Osteocyte (in vitro differentiated cells): ENCODE results near the gene FAM120B. TPM values are rescaled to one million over a fixed set of nuclear protein-coding genes. Genes with fewer than 3 reads are reported as not detected.

ENCODE experiments used
- DNase-seq: peaks from one replicate; pipeline ENCODE4 v3.0.0; 2021; ENCODE audit warnings: mixed read lengths; ENCODE audit not compliant: unreplicated experiment; ENCODE audit errors: extremely low spot score
- H3K27ac Mint-ChIP-seq: one replicate; pipeline ENCODE4 v1.8.0; 2021; ENCODE audit warnings: mild to moderate bottlenecking, mixed read lengths; ENCODE audit not compliant: unreplicated experiment
- H3K27me3 Mint-ChIP-seq: one replicate; pipeline ENCODE4 v1.8.0; 2021; ENCODE audit warnings: mixed read lengths; ENCODE audit not compliant: unreplicated experiment
- H3K36me3 Mint-ChIP-seq: one replicate; pipeline ENCODE4 v1.8.0; 2021; ENCODE audit warnings: mixed read lengths; ENCODE audit not compliant: unreplicated experiment
- H3K4me1 Mint-ChIP-seq: one replicate; pipeline ENCODE4 v1.8.0; 2021; ENCODE audit warnings: mixed read lengths; ENCODE audit not compliant: unreplicated experiment
- H3K4me3 Mint-ChIP-seq: one replicate; pipeline ENCODE4 v1.8.0; 2021; ENCODE audit warnings: mild to moderate bottlenecking, moderate library complexity, mixed read lengths; ENCODE audit not compliant: unreplicated experiment
- H3K9me3 Mint-ChIP-seq: one replicate; pipeline ENCODE4 v1.8.0; 2021; ENCODE audit warnings: mixed read lengths; ENCODE audit not compliant: unreplicated experiment
- CTCF ChIP-seq: fragments of 200-600 bp; sonication (generic); IDR thresholded peaks from 2 replicates; pipeline ENCODE4 v1.5.0; 2021; ENCODE audit warnings: antibody characterized with exemption, mild to moderate bottlenecking, moderate library complexity
- total RNA-seq: library from RNA; stranded (reverse); gene quantifications from 2 replicates; pipeline ENCODE4 v1.2.1, GENCODE V29; 2021

FAM120B gene
- total RNA-seq, 1 donor from 2014 or later, result 36.9 TPM

- DNase-seq, result peak; percentile 48
- H3K4me1 Mint-ChIP-seq, result peaks cover 6% of the 10 kb centered on the region
- no peak for TF ChIP-seq CTCF
- H3K4me3 Mint-ChIP-seq, result no peak overlapping the region
- peaks cover 45% of the 10 kb centered on the region for H3K27me3 Mint-ChIP-seq
- no peak overlapping the region for H3K27ac Mint-ChIP-seq
- peaks cover 2% of the 10 kb centered on the region for H3K36me3 Mint-ChIP-seq
- peaks cover 7% of the 10 kb centered on the region for H3K9me3 Mint-ChIP-seq
Observed at GRCh38 chr6:170301184-170301583, 5.4 kb upstream of the FAM120B start.

- no peak for TF ChIP-seq CTCF
- Mint-ChIP-seq H3K36me3 (peaks cover 2% of the 10 kb centered on the region), H3K27ac (peak overlapping the region; percentile 61), H3K9me3 (peaks cover 7% of the 10 kb centered on the region), H3K4me3 (peak overlapping the region; percentile 93), H3K4me1 (peaks cover 26% of the 10 kb centered on the region), H3K27me3 (peaks cover 10% of the 10 kb centered on the region)
- DNase-seq, result no peak
Observed at GRCh38 chr6:170305805-170306323, 694 bp upstream of the FAM120B start.

- Mint-ChIP-seq H3K4me3 (peak overlapping the region; percentile 93), H3K36me3 (peaks cover 2% of the 10 kb centered on the region), H3K9me3 (no peaks in the 10 kb centered on the region), H3K27ac (peak overlapping the region; percentile 97), H3K27me3 (peaks cover 5% of the 10 kb centered on the region), H3K4me1 (peaks cover 26% of the 10 kb centered on the region)
- TF ChIP-seq CTCF, result no peak
- no peak for DNase-seq
Observed at GRCh38 chr6:170307080-170307545, 555 bp downstream of the FAM120B start.

GRCh38 chr6:170308761-170309160, 2.2 kb downstream of the FAM120B start:
- Mint-ChIP-seq H3K4me1 (peaks cover 29% of the 10 kb centered on the region), H3K27me3 (peaks cover under 1% of the 10 kb centered on the region), H3K27ac (no peak overlapping the region), H3K4me3 (peak overlapping the region; percentile 50), H3K9me3 (no peaks in the 10 kb centered on the region), H3K36me3 (peaks cover 2% of the 10 kb centered on the region)
- no peak for DNase-seq
- TF ChIP-seq CTCF, result no peak

DNA sequence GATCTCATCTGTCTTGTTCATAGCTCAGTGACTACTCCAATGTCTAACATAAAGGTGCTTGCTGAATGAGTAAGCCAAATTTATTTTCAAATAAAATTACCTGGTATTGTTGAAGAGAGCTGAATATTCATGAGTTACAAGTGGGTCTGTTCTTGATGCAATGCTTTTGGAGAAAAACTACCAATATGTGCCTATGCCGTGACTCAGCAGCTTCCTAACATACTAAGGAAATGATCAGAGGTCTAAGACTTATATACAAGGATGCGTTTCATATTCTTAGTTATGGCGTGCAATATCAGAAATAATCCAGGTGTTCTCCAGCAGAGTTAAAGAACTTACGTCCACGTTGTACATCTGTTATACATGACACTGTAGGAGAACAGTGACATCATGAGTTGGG, 5.1 kb downstream of the FAM120B start:
- Mint-ChIP-seq H3K27ac (no peak overlapping the region), H3K4me3 (no peak overlapping the region), H3K27me3 (no peaks in the 10 kb centered on the region), H3K4me1 (peaks cover 24% of the 10 kb centered on the region), H3K36me3 (peaks cover 4% of the 10 kb centered on the region), H3K9me3 (no peaks in the 10 kb centered on the region)
- no peak for DNase-seq
- no peak for TF ChIP-seq CTCF
